NCI-H187 treated with DMSO at 0.1 percent for 48 hours (cell line): ENCODE results near the gene POM121C.
"Not testable (repeated sequence)": the region's sequence is repeated elsewhere in the genome, so short reads cannot be mapped to it uniquely, and the experiment has no call there.

Source experiments
- DNase-seq: peaks from one replicate; lab custom pipeline; 2025; lab: John Stamatoyannopoulos, UW

The POM121C gene

GRCh38 chr7:75393194-75393593, 92.9 kb downstream of the POM121C start:
- DNase-seq, result not testable (repeated sequence)

GRCh38 chr7:75374519-75375317, 111.4 kb downstream of the POM121C start:
- DNase-seq, result not testable (repeated sequence)

GRCh38 chr7:75374144-75374518, 112.0 kb downstream of the POM121C start:
- DNase-seq, result not testable (repeated sequence)

- not testable (repeated sequence) for DNase-seq
These were observed 118.8 kb downstream of the POM121C start for GRCh38 chr7:75367313-75367712.
